ENCODE measurements around the gene GID4. TPM values are rescaled to one million over a fixed set of nuclear protein-coding genes. Genes with fewer than 3 reads are reported as not detected.
A peak's percentile ranks its signal among the peaks of the same experiment; 100 is the strongest.

GID4 gene
- polyA plus RNA-seq, 1 donor: 9.9 TPM

DNA sequence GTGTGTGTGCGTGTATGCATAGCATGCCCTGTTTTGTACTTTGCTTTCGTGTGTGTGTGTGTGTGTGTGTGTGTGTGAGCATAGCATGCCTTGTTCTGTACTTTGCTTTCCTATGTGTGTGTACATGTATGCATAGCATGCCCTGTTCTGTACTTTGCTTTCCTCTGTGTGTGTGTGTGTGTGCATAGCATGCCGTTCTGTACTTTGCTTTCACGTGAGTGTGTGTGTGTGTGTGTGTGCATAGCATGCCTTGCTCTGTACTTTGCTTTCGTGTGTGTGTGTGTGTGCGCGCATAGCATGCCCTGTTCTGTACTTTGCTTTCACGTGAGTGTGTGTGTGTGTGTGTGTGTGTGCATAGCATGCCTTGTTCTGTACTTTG is 39.2 kb upstream of the GID4 start:
- DNase-seq: peak; percentile 84 to 91
- Histone ChIP-seq H3K4me3 (ENCODE audit: low read length) (no peak overlapping the region), H3K27me3 (ENCODE audit: control insufficient read depth, insufficient read depth, low read length) (no peaks in the 10 kb centered on the region), H3K27ac (ENCODE audit: low read length) (peak overlapping the region; percentile 20), H3K4me1 (ENCODE audit: control insufficient read depth, insufficient read depth, low read length) (peaks cover 13% of the 10 kb centered on the region), H3K9me3 (ENCODE audit: control insufficient read depth, low read depth, low read length) (no peaks in the 10 kb centered on the region), H3K36me3 (ENCODE audit: control insufficient read depth, insufficient read depth, low read length) (no peaks in the 10 kb centered on the region)
- WGBS (ENCODE audit: insufficient coverage, low lambda C conversion rate): no CpG with 5 or more reads among the region's 8 CpGs

DNA sequence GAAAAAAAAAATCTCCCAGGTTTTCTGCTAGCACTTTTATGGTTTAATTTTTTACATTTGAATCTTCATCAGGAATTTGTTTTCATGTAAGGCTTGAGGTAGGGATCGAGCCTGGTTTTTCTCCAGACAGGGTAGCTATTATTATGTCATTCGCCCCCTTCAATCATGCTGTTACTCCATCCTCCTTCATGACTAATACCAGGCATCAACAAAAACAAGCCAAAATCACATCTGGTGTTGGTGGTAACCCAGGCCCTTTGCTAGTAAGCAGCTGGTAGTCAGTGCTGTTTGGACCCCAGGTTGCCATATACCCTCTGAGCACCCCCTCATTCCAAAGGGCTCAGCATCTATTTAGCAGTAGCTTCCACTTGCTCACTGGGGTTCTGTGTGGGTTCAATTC is 37.0 kb upstream of the GID4 start:
- Histone ChIP-seq H3K27me3 (ENCODE audit: control insufficient read depth, insufficient read depth, low read length) (no peaks in the 10 kb centered on the region), H3K4me1 (ENCODE audit: control insufficient read depth, insufficient read depth, low read length) (peaks cover 13% of the 10 kb centered on the region), H3K36me3 (ENCODE audit: control insufficient read depth, insufficient read depth, low read length) (no peaks in the 10 kb centered on the region), H3K4me3 (ENCODE audit: low read length) (no peak overlapping the region), H3K9me3 (ENCODE audit: control insufficient read depth, low read depth, low read length) (no peaks in the 10 kb centered on the region), H3K27ac (ENCODE audit: low read length) (no peak overlapping the region)
- WGBS (ENCODE audit: insufficient coverage, low lambda C conversion rate): no CpG with 5 or more reads among the region's 2 CpGs
- DNase-seq: no peak

GRCh38 chr17:18004345-18004744 is 34.9 kb upstream of the GID4 start:
- Histone ChIP-seq H3K9me3 (ENCODE audit: control insufficient read depth, low read depth, low read length) (no peaks in the 10 kb centered on the region), H3K27ac (ENCODE audit: low read length) (no peak overlapping the region), H3K27me3 (ENCODE audit: control insufficient read depth, insufficient read depth, low read length) (no peaks in the 10 kb centered on the region), H3K36me3 (ENCODE audit: control insufficient read depth, insufficient read depth, low read length) (peaks cover 1% of the 10 kb centered on the region), H3K4me3 (ENCODE audit: low read length) (no peak overlapping the region), H3K4me1 (ENCODE audit: control insufficient read depth, insufficient read depth, low read length) (peaks cover 10% of the 10 kb centered on the region)
- no CpG with 5 or more reads among the region's 9 CpGs for WGBS (ENCODE audit: insufficient coverage, low lambda C conversion rate)
- DNase-seq: no peak

DNA sequence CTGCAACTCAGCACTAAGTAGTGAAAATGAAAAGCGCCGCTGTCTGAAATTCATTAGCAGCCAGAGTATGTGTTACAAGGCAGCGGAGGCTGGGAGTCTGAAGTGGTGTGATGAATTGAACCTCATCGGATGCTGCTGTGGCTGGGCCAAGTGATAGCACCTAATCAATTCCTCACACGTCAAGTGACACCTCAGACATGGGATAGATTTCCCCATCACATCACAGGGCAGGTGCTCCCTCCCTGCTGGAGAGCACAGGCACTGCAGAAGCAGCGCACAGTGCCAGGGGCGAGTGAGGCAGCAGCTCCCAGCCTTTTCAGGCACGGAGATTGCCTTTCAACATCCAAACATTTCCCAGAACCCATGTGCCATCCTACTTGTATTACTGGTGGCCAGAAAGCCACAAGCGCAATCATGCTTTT is 34.3 kb upstream of the GID4 start:
- no peak overlapping the region for H3K4me3 ChIP-seq (ENCODE audit: low read length)
- H3K27ac ChIP-seq (ENCODE audit: low read length): no peak overlapping the region
- H3K9me3 ChIP-seq (ENCODE audit: control insufficient read depth, low read depth, low read length): no peaks in the 10 kb centered on the region
- peaks cover 4% of the 10 kb centered on the region for H3K4me1 ChIP-seq (ENCODE audit: control insufficient read depth, insufficient read depth, low read length)
- H3K27me3 ChIP-seq (ENCODE audit: control insufficient read depth, insufficient read depth, low read length): no peaks in the 10 kb centered on the region
- H3K36me3 ChIP-seq (ENCODE audit: control insufficient read depth, insufficient read depth, low read length): peaks cover 6% of the 10 kb centered on the region
- WGBS (ENCODE audit: insufficient coverage, low lambda C conversion rate): no CpG with 5 or more reads among the region's 9 CpGs
- no peak for DNase-seq

- peaks cover under 1% of the 10 kb centered on the region for H3K4me1 ChIP-seq (ENCODE audit: control insufficient read depth, insufficient read depth, low read length)
- no peak overlapping the region for H3K27ac ChIP-seq (ENCODE audit: low read length)
- H3K36me3 ChIP-seq (ENCODE audit: control insufficient read depth, insufficient read depth, low read length): peaks cover 8% of the 10 kb centered on the region
- no peak overlapping the region for H3K4me3 ChIP-seq (ENCODE audit: low read length)
- no peaks in the 10 kb centered on the region for H3K27me3 ChIP-seq (ENCODE audit: control insufficient read depth, insufficient read depth, low read length)
- no peaks in the 10 kb centered on the region for H3K9me3 ChIP-seq (ENCODE audit: control insufficient read depth, low read depth, low read length)
- WGBS (ENCODE audit: insufficient coverage, low lambda C conversion rate): no CpG with 5 or more reads among the region's 3 CpGs
- DNase-seq: no peak
Observed at GRCh38 chr17:18005496-18005895, 33.7 kb upstream of the GID4 start.

DNA sequence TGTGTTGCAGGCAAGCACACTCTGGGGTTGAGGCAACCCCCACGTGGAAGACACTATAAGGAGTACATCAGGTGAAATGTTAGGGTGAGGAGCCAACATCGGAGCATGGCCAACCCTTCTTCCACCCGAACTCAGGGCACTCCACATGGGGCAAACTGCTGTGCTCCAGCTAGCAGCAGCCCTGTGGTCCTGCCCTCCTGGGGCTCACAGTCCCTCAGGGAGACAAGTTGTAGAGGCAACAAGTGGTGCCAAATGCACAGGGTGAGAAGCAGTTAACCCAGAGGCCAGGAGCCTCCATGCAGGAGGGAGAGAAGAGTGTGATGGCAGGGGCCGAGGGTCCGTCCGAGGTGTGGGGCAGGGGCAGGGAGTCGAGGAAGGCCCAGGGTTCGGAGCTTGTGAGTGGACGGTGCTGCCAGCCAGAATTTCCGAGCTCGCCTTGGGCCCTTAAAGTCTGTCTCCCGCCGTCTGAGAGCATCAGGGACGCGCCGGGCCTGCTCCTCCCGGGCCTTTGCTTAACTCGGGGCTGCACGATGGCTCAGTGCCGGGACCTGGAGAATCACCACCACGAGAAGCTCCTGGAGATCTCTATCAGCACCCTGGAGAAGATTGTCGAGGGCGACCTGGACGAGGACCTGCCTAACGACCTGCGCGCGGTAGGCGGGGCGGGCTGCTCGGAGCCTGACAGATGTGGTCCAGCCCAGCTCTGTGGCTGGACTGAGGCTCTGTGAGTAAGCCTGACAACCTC is 32.5 kb upstream of the GID4 start:
- no peak overlapping the region for H3K27ac ChIP-seq (ENCODE audit: low read length)
- H3K4me3 ChIP-seq (ENCODE audit: low read length): no peak overlapping the region
- no peak for DNase-seq
- H3K9me3 ChIP-seq (ENCODE audit: control insufficient read depth, low read depth, low read length): no peaks in the 10 kb centered on the region
- WGBS (ENCODE audit: insufficient coverage, low lambda C conversion rate): no CpG with 5 or more reads among the region's 31 CpGs
- H3K27me3 ChIP-seq (ENCODE audit: control insufficient read depth, insufficient read depth, low read length): no peaks in the 10 kb centered on the region
- peaks cover 14% of the 10 kb centered on the region for H3K36me3 ChIP-seq (ENCODE audit: control insufficient read depth, insufficient read depth, low read length)
- no peaks in the 10 kb centered on the region for H3K4me1 ChIP-seq (ENCODE audit: control insufficient read depth, insufficient read depth, low read length)

DNA sequence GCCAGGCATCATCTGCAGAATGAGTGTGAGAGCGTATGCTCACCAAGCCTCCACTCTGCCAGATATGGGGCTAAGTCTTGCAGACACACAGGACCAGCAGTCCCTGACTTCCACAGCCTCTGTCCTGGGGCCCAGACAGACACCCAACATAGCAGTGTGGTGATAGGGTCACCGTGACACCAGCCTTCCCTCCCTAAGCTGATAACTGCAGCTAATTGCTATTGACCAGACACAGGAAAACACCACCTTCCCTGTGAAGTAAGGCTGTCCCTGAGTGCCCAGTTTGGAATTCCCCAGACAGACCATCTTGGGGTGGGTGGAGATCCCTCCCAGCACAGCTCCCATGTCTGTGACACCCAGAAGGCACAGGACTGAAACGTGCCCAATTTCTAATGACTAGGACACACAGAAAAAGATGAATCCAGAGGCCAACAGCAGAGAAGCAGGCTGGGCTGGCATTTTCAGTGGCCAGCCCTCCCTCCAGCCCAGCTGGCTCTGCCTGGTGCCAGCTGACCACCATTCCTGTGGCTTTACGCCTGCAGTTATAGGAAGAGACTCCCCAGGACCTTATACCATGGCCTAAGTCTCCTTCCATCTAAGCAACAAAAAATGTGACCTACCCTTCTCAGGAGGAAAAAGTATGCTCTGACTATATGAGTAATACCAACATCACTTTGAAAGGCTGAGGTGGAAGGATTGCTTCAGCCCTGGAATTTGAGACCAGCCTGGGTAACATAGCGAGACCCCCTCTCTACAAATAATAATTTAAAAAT is 30.5 kb upstream of the GID4 start:
- DNase-seq: no peak
- no peaks in the 10 kb centered on the region for H3K4me1 ChIP-seq (ENCODE audit: control insufficient read depth, insufficient read depth, low read length)
- H3K9me3 ChIP-seq (ENCODE audit: control insufficient read depth, low read depth, low read length): no peaks in the 10 kb centered on the region
- peaks cover 16% of the 10 kb centered on the region for H3K36me3 ChIP-seq (ENCODE audit: control insufficient read depth, insufficient read depth, low read length)
- no peak overlapping the region for H3K27ac ChIP-seq (ENCODE audit: low read length)
- no CpG with 5 or more reads among the region's 5 CpGs for WGBS (ENCODE audit: insufficient coverage, low lambda C conversion rate)
- H3K27me3 ChIP-seq (ENCODE audit: control insufficient read depth, insufficient read depth, low read length): no peaks in the 10 kb centered on the region
- no peak overlapping the region for H3K4me3 ChIP-seq (ENCODE audit: low read length)

- no peaks in the 10 kb centered on the region for H3K4me1 ChIP-seq (ENCODE audit: control insufficient read depth, insufficient read depth, low read length)
- no peak for DNase-seq
- peaks cover 16% of the 10 kb centered on the region for H3K36me3 ChIP-seq (ENCODE audit: control insufficient read depth, insufficient read depth, low read length)
- no peaks in the 10 kb centered on the region for H3K9me3 ChIP-seq (ENCODE audit: control insufficient read depth, low read depth, low read length)
- WGBS (ENCODE audit: insufficient coverage, low lambda C conversion rate): no CpG with 5 or more reads among the region's 8 CpGs
- H3K27ac ChIP-seq (ENCODE audit: low read length): no peak overlapping the region
- no peak overlapping the region for H3K4me3 ChIP-seq (ENCODE audit: low read length)
- no peaks in the 10 kb centered on the region for H3K27me3 ChIP-seq (ENCODE audit: control insufficient read depth, insufficient read depth, low read length)
Observed at GRCh38 chr17:18009609-18010420, 29.4 kb upstream of the GID4 start.

DNA sequence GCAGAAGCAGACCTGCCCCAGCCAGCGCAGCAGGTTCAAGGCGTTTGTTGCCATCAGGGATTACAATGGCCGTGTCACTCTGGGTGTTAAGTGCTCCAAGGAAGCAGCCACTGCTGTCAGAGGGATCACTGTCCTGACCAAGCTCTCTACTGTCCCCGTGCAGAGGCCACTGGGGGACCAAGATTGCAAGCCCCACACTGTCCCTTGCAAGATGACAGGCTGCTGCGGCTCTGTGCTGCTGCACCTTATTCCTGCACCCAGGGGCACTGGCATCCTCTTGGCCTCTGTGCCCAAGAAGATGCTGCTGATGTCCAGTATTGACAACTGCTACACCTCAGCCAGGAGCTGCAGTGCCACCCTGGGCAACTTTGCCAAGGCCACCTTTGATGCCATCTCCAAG is 27.9 kb upstream of the GID4 start:
- no peak for DNase-seq
- no peak overlapping the region for H3K4me3 ChIP-seq (ENCODE audit: low read length)
- H3K9me3 ChIP-seq (ENCODE audit: control insufficient read depth, low read depth, low read length): no peaks in the 10 kb centered on the region
- peaks cover 29% of the 10 kb centered on the region for H3K36me3 ChIP-seq (ENCODE audit: control insufficient read depth, insufficient read depth, low read length)
- WGBS (ENCODE audit: insufficient coverage, low lambda C conversion rate): no CpG with 5 or more reads among the region's 5 CpGs
- no peaks in the 10 kb centered on the region for H3K27me3 ChIP-seq (ENCODE audit: control insufficient read depth, insufficient read depth, low read length)
- no peaks in the 10 kb centered on the region for H3K4me1 ChIP-seq (ENCODE audit: control insufficient read depth, insufficient read depth, low read length)
- H3K27ac ChIP-seq (ENCODE audit: low read length): no peak overlapping the region

GRCh38 chr17:18014006-18014405 is 25.2 kb upstream of the GID4 start:
- Histone ChIP-seq H3K27ac (ENCODE audit: low read length) (no peak overlapping the region), H3K4me3 (ENCODE audit: low read length) (no peak overlapping the region), H3K36me3 (ENCODE audit: control insufficient read depth, insufficient read depth, low read length) (peaks cover 42% of the 10 kb centered on the region), H3K27me3 (ENCODE audit: control insufficient read depth, insufficient read depth, low read length) (no peaks in the 10 kb centered on the region), H3K9me3 (ENCODE audit: control insufficient read depth, low read depth, low read length) (no peaks in the 10 kb centered on the region), H3K4me1 (ENCODE audit: control insufficient read depth, insufficient read depth, low read length) (no peaks in the 10 kb centered on the region)
- WGBS (ENCODE audit: insufficient coverage, low lambda C conversion rate): no CpG with 5 or more reads among the region's 6 CpGs
- no peak for DNase-seq

Data from large intestine (tissue), 3 donors.